GM23338 (cell line): ENCODE data around the gene SMAD3. TPM values are rescaled to one million over a fixed set of nuclear protein-coding genes. Genes with fewer than 3 reads are reported as not detected.

Experiments used
- ATAC-seq: fragments of 200-7000 bp; cut with Tn5 transposase; 3 replicates; pipeline ENCODE4 v1.9.1; 2020
- DNase-seq: peaks from one replicate; pipeline ENCODE4 v3.0.0-alpha.2; 2015; ENCODE audit warnings: low spot score
- H2AFZ ChIP-seq: fragments of 200-600 bp; sonication (generic); 2 replicates; pipeline ENCODE4 v1.8.0; 2016; ENCODE audit warnings: antibody characterized with exemption, mild to moderate bottlenecking, moderate library complexity
- H3F3A ChIP-seq: fragments of 200-600 bp; sonication (generic); replicated peaks from 2 replicates; pipeline ENCODE4 v1.8.0; 2017; ENCODE audit warnings: antibody characterized with exemption, mixed run types, low read depth
- H3K27ac ChIP-seq: fragments of 200-600 bp; sonication (generic); 2 replicates; pipeline ENCODE4 v1.6.1; 2016; ENCODE audit warnings: low read depth
- H3K27me3 ChIP-seq: fragments of 200-600 bp; sonication (generic); 2 replicates; pipeline ENCODE4 v1.8.0; 2016; ENCODE audit warnings: mild to moderate bottlenecking, mixed run types, moderate library complexity; ENCODE audit not compliant: insufficient read depth
- H3K36me3 ChIP-seq: fragments of 200-600 bp; sonication (generic); 2 replicates; pipeline ENCODE4 v1.8.0; 2016; ENCODE audit warnings: mild to moderate bottlenecking; ENCODE audit not compliant: insufficient read depth
- H3K4me1 ChIP-seq: fragments of 200-600 bp; sonication (generic); 2 replicates; pipeline ENCODE4 v1.8.0; 2016; ENCODE audit warnings: mild to moderate bottlenecking, moderate library complexity; ENCODE audit not compliant: insufficient read depth
- H3K4me2 ChIP-seq: fragments of 200-600 bp; sonication (generic); 2 replicates; pipeline ENCODE4 v1.7.1; 2017; ENCODE audit warnings: mixed run types
- H3K4me3 ChIP-seq: fragments of 200-600 bp; sonication (generic); 2 replicates; pipeline ENCODE4 v1.6.1; 2016; ENCODE audit warnings: mixed run types
- H3K79me2 ChIP-seq: fragments of 200-600 bp; sonication (generic); replicated peaks from 2 replicates; pipeline ENCODE4 v1.8.0; 2017; ENCODE audit warnings: mild to moderate bottlenecking; ENCODE audit not compliant: insufficient read depth
- H3K9me2 ChIP-seq: fragments of 200-600 bp; sonication (generic); 2 replicates; pipeline ENCODE4 v1.8.0; 2017; ENCODE audit not compliant: insufficient read depth
- H4K20me1 ChIP-seq: fragments of 200-600 bp; sonication (generic); replicated peaks from 2 replicates; pipeline ENCODE4 v1.8.0; 2017; ENCODE audit warnings: mild to moderate bottlenecking; ENCODE audit not compliant: insufficient read depth
- H3K27ac Mint-ChIP-seq: 2 replicates; pipeline ENCODE4 v1.8.0; 2020; ENCODE audit warnings: inconsistent platforms, mild to moderate bottlenecking, moderate library complexity, mixed read lengths
- H3K27me3 Mint-ChIP-seq: 3 replicates; pipeline ENCODE4 v1.8.0; 2022; ENCODE audit warnings: low read depth, mild to moderate bottlenecking, moderate library complexity, mixed read lengths, inconsistent platforms; ENCODE audit not compliant: insufficient read depth, poor library complexity
- H3K36me3 Mint-ChIP-seq: 3 replicates; pipeline ENCODE4 v1.8.0; 2021; ENCODE audit warnings: low read depth, mild to moderate bottlenecking, inconsistent platforms, moderate library complexity, mixed read lengths
- H3K4me1 Mint-ChIP-seq: 3 replicates; pipeline ENCODE4 v1.8.0; 2020; ENCODE audit warnings: mild to moderate bottlenecking, inconsistent platforms, mixed read lengths
- H3K4me3 Mint-ChIP-seq: 3 replicates; pipeline ENCODE4 v1.8.0; 2021; ENCODE audit warnings: moderate library complexity, mild to moderate bottlenecking, inconsistent platforms, mixed read lengths
- H3K9me3 Mint-ChIP-seq: 3 replicates; pipeline ENCODE4 v1.8.0; 2020; ENCODE audit warnings: moderate library complexity, mild to moderate bottlenecking, inconsistent platforms, mixed read lengths
- EZH2phosphoT487 ChIP-seq: fragments of 200-600 bp; sonication (generic); IDR thresholded peaks from one replicate; pipeline ENCODE4 v1.8.1; 2018; ENCODE audit warnings: antibody characterized with exemption; ENCODE audit not compliant: unreplicated experiment
- JUNB ChIP-seq: IDR thresholded peaks from one replicate; pipeline ENCODE4 v1.6.1; 2016; ENCODE audit warnings: antibody characterized with exemption; ENCODE audit not compliant: unreplicated experiment
- NANOG ChIP-seq: IDR thresholded peaks from 2 replicates; pipeline ENCODE4 v1.6.1; 2016; ENCODE audit warnings: antibody characterized with exemption, borderline replicate concordance
- ZNF114 ChIP-seq: fragments of 250-450 bp; sonication (Bioruptor Pico); IDR thresholded peaks from 2 replicates; pipeline ENCODE4 v1.5.0; 2020; ENCODE audit warnings: mild to moderate bottlenecking, moderate library complexity
- polyA plus RNA-seq: library from polyadenylated mRNA; unstranded; fragments of >200 nt; fragmentation: Nextera tagmentation; extraction: Ambion mirVana; gene quantifications from 2 replicates; pipeline ENCODE4 v1.2.1, GENCODE V29; 2016
- total RNA-seq: library from RNA; depleted of rRNA; stranded (reverse); fragments of >200 nt; shearing (Covaris generic); gene quantifications from 2 replicates; pipeline ENCODE4 v1.2.3, GENCODE V29; 2014
- TF ChIP-seq, protein P1 (sequence below): fragments of 250-450 bp; sonication (Bioruptor Pico); IDR thresholded peaks from 2 replicates; pipeline ENCODE4 v1.5.0; 2020; ENCODE audit warnings: mild to moderate bottlenecking, moderate library complexity

Gene SMAD3
- total and polyA plus RNA-seq, 2 experiments from 2014 or later, result 4.9 to 11.6 TPM

DNA sequence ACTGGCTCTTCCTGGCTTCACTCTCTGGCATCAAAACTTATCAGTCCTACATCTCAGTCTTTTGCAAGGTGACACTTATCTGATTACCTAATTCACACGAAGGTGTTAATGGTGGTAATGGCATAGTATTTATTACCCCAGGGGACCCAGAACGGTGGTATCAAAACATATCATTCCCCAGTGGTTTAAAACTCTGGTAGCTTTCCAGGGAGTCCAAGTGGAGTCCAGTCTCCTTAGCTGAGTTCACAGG lies 41.3 kb downstream of the SMAD3 start (continued):
- TF ChIP-seq, protein P1, sequence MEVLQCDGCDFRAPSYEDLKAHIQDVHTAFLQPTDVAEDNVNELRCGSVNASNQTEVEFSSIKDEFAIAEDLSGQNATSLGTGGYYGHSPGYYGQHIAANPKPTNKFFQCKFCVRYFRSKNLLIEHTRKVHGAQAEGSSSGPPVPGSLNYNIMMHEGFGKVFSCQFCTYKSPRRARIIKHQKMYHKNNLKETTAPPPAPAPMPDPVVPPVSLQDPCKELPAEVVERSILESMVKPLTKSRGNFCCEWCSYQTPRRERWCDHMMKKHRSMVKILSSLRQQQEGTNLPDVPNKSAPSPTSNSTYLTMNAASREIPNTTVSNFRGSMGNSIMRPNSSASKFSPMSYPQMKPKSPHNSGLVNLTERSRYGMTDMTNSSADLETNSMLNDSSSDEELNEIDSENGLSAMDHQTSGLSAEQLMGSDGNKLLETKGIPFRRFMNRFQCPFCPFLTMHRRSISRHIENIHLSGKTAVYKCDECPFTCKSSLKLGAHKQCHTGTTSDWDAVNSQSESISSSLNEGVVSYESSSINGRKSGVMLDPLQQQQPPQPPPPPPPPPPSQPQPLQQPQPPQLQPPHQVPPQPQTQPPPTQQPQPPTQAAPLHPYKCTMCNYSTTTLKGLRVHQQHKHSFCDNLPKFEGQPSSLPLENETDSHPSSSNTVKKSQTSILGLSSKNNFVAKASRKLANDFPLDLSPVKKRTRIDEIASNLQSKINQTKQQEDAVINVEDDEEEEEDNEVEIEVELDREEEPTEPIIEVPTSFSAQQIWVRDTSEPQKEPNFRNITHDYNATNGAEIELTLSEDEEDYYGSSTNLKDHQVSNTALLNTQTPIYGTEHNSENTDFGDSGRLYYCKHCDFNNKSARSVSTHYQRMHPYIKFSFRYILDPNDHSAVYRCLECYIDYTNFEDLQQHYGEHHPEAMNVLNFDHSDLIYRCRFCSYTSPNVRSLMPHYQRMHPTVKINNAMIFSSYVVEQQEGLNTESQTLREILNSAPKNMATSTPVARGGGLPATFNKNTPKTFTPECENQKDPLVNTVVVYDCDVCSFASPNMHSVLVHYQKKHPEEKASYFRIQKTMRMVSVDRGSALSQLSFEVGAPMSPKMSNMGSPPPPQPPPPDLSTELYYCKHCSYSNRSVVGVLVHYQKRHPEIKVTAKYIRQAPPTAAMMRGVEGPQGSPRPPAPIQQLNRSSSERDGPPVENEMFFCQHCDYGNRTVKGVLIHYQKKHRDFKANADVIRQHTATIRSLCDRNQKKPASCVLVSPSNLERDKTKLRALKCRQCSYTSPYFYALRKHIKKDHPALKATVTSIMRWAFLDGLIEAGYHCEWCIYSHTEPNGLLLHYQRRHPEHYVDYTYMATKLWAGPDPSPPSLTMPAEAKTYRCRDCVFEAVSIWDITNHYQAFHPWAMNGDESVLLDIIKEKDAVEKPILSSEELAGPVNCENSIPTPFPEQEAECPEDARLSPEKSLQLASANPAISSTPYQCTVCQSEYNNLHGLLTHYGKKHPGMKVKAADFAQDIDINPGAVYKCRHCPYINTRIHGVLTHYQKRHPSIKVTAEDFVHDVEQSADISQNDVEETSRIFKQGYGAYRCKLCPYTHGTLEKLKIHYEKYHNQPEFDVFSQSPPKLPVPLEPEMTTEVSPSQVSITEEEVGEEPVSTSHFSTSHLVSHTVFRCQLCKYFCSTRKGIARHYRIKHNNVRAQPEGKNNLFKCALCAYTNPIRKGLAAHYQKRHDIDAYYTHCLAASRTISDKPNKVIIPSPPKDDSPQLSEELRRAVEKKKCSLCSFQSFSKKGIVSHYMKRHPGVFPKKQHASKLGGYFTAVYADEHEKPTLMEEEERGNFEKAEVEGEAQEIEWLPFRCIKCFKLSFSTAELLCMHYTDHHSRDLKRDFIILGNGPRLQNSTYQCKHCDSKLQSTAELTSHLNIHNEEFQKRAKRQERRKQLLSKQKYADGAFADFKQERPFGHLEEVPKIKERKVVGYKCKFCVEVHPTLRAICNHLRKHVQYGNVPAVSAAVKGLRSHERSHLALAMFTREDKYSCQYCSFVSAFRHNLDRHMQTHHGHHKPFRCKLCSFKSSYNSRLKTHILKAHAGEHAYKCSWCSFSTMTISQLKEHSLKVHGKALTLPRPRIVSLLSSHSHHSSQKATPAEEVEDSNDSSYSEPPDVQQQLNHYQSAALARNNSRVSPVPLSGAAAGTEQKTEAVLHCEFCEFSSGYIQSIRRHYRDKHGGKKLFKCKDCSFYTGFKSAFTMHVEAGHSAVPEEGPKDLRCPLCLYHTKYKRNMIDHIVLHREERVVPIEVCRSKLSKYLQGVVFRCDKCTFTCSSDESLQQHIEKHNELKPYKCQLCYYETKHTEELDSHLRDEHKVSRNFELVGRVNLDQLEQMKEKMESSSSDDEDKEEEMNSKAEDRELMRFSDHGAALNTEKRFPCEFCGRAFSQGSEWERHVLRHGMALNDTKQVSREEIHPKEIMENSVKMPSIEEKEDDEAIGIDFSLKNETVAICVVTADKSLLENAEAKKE (CRISPR knock-in tag), result no peak

DNA sequence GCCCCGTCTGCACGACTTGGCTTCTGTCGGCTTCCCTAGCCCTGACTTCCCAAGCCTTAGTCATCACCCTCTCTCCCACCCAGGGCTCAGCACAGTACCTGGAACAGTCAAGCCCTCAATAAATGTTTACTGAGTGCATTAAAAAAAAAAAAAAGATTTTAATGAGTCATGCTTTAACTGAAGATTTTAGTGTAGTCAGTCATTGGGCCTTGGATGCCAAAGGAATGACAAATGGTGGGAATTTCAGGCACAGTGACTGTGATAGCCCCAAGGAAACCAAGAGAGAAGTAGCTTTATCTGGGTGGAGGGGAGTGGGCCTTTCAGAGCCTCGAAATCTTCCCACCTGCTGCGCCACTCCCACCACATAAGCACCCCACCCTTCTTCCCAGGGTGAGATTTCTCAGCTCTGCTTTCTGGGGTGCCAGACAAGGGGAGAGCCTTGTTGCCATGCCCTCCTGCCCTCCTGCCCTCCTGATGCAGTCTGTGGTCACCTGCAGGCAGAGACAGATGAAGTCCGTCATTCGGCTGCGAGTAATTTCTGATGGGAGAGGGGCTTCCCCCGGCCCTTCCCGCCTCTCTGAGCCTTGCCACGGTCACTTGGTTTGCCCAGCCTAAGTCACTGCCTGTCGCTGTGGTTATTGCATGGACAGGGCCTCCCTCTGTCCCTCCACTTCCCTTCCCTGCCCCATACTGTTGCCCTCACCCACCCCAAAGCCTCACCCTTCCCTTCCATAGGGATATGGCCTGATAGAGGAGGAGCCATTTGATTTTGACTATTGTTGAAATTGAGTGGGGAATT lies 41.8 kb downstream of the SMAD3 start:
- no peak overlapping the region for H3K4me3 Mint-ChIP-seq
- Histone ChIP-seq H3K4me3 (no peak overlapping the region), H3K36me3 (peaks cover 8% of the 10 kb centered on the region), H4K20me1 (no peaks in the 10 kb centered on the region), H3K79me2 (peaks cover 25% of the 10 kb centered on the region), H3K27me3 (no peaks in the 10 kb centered on the region), H3K9me2 (0 out of 2 replicates have a peak, but pooled peaks cover 3% of the 10 kb centered on the region), H3F3A (no peaks in the 10 kb centered on the region), H3K4me2 (no peak overlapping the region), H3K27ac (no peak overlapping the region), H3K4me1 (peaks cover 8% of the 10 kb centered on the region; the same call in 1 of the 2 replicates), H2AFZ (no peak overlapping the region)
- no peak overlapping the region for H3K27ac Mint-ChIP-seq
- peaks cover 17% of the 10 kb centered on the region; the same call in 2 of the 3 replicates for H3K36me3 Mint-ChIP-seq
- no peak for DNase-seq
- ATAC-seq, result no peak
- peaks cover 20% of the 10 kb centered on the region; the same call in 2 of the 3 replicates for H3K9me3 Mint-ChIP-seq
- TF ChIP-seq ZNF114 (CRISPR knock-in tag) (no peak), EZH2phosphoT487 (no peak), NANOG (no peak), JUNB (no peak)
- H3K4me1 Mint-ChIP-seq, result peaks cover 24% of the 10 kb centered on the region
- peaks cover 5% of the 10 kb centered on the region for H3K27me3 Mint-ChIP-seq
